Peyer's patch (tissue), 4 donors: ENCODE results near the gene CCDC197. TPM values are rescaled to one million over a fixed set of nuclear protein-coding genes. Genes with fewer than 3 reads are reported as not detected.

Source experiments
- DNase-seq, 3 donors: peaks; one replicate each; pipeline ENCODE4 v3.0.0-alpha.2; 2017 to 2019
- H3K27ac ChIP-seq, 4 donors: fragments of 200-600 bp; sonication (generic); one replicate each; pipeline ENCODE4 v1.5.1; 2016 to 2019
- H3K27me3 ChIP-seq, 2 donors: fragments of 200-600 bp; sonication (generic); one replicate each; pipeline ENCODE4 v1.5.1; 2019
- H3K36me3 ChIP-seq, 3 donors: fragments of 200-600 bp; sonication (generic); one replicate each; pipeline ENCODE4 v1.5.1; 2016 to 2019
- H3K4me1 ChIP-seq, 4 donors: fragments of 200-600 bp; sonication (generic); one replicate each; pipeline ENCODE4 v1.5.1; 2016 to 2019
- H3K4me3 ChIP-seq, 4 donors: fragments of 200-600 bp; sonication (generic); 1 replicate in 3 of 4; 2 replicates in 1 of 4; pipeline ENCODE4 v1.5.1; 2016 to 2019; ENCODE audit warnings: mild to moderate bottlenecking in 1 of 4
- H3K9me3 ChIP-seq, 4 donors: fragments of 200-600 bp; sonication (generic); one replicate each; pipeline ENCODE4 v1.5.1; 2016 to 2019; ENCODE audit warnings: mild to moderate bottlenecking in 1 of 4
- POLR2A ChIP-seq, 2 donors: fragments of 450-650 bp; IDR thresholded peaks; one replicate each; pipeline ENCODE4 v1.5.1; 2017; ENCODE audit warnings: antibody characterized with exemption in 2 of 2, mild to moderate bottlenecking in 2 of 2, moderate library complexity in 2 of 2
- total RNA-seq, 4 donors: library from RNA; depleted of rRNA; stranded (reverse); fragments of >200 nt; gene quantifications; one replicate each; pipeline ENCODE4 v1.1.0, GENCODE V29; 2016
- TF ChIP-seq, protein P1 (sequence below), 6 experiments: fragments of 450-650 bp in 4 of 6; fragments of 200-600 bp in 2 of 6; sonication (generic) in 1 of 6; IDR thresholded peaks; one replicate each; pipeline ENCODE4 v1.5.1; 2017 to 2019; ENCODE audit warnings: antibody characterized with exemption in 6 of 6, mild to moderate bottlenecking in 3 of 6, moderate library complexity in 1 of 6

The CCDC197 gene
- total RNA-seq, 4 donors from 2014 or later = not detected

DNA sequence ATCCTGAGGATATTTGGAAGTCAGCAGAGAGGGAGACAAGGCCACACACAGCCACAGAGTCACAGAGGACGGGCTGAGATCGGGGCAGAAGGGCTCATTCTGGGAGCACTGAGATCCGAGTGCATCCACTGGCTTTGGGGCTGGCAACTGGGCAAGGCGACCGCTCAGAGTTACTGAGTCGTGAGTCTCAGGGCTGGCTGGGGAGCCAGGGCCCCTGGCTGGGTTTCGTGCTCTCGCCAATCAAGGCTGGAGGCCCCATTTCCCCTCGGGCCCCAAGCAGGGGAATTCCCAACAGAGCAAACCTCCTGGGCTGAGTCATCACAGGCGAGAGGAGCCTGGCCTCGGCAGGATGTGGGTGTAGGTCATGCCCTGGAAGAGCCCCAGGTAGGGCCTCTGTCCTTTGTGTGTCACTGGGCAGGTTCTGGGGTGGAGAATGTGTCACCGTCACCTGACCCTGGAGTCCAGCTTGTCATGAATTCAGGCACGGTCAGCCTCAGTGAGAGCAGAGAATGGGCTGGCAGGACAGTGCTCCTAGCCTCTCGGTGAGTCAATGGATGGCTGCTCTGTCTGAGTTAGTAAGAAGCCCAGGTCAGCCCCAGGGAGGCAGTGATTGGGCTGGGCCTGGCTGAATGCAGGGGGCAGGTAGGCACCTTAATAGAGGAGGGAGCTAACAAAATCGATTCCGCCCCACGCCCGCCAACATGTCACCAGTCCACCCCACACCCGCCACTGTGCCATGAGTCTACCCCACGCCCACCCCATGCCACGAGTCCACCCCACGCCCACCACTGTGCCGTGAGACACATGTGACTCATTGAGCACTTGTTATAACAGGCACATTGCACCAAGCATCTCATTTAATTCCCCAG lies 37.6 kb upstream of the CCDC197 start:
- TF ChIP-seq POLR2A (IDR thresholded peaks at IDR 0.05) = no peak
- TF ChIP-seq, protein P1, sequence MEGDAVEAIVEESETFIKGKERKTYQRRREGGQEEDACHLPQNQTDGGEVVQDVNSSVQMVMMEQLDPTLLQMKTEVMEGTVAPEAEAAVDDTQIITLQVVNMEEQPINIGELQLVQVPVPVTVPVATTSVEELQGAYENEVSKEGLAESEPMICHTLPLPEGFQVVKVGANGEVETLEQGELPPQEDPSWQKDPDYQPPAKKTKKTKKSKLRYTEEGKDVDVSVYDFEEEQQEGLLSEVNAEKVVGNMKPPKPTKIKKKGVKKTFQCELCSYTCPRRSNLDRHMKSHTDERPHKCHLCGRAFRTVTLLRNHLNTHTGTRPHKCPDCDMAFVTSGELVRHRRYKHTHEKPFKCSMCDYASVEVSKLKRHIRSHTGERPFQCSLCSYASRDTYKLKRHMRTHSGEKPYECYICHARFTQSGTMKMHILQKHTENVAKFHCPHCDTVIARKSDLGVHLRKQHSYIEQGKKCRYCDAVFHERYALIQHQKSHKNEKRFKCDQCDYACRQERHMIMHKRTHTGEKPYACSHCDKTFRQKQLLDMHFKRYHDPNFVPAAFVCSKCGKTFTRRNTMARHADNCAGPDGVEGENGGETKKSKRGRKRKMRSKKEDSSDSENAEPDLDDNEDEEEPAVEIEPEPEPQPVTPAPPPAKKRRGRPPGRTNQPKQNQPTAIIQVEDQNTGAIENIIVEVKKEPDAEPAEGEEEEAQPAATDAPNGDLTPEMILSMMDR (IDR thresholded peaks at IDR 0.05) = no peak
- peak in 2 of 3 donors; percentile 91 to 94 for DNase-seq
- H3K4me3 ChIP-seq = peak overlapping the region in 1 of 4 donors; percentile 3
- no peaks in the 10 kb centered on the region for H3K27me3 ChIP-seq
- H3K4me1 ChIP-seq = peaks cover 0 to 74% (median 63%) of the 10 kb centered on the region in 4 donors
- H3K36me3 ChIP-seq = no peaks in the 10 kb centered on the region
- H3K27ac ChIP-seq = peak overlapping the region; percentile 72 to 84 (median 82)
- no peaks in the 10 kb centered on the region for H3K9me3 ChIP-seq

DNA sequence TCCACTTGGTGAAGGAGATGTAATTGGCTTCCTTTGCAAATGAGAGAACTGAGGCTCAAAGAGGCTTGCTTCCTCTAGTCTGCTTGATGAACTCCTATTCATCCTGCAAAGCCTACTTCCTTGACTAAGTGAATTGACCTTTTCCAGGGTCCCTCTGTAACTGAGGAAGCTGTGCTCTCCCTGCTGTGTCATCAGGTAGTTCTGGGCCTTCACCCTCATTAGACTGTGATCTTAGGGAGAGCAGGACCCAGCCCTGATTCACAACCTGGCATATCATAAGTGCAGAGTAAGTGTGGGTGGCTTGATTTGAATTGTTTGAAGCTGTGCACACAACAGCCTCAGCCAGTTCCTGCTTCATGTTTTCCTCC lies 37.0 kb upstream of the CCDC197 start:
- Histone ChIP-seq H3K4me1 (peaks cover 0 to 77% (median 61%) of the 10 kb centered on the region in 4 donors), H3K36me3 (no peaks in the 10 kb centered on the region)

DNA sequence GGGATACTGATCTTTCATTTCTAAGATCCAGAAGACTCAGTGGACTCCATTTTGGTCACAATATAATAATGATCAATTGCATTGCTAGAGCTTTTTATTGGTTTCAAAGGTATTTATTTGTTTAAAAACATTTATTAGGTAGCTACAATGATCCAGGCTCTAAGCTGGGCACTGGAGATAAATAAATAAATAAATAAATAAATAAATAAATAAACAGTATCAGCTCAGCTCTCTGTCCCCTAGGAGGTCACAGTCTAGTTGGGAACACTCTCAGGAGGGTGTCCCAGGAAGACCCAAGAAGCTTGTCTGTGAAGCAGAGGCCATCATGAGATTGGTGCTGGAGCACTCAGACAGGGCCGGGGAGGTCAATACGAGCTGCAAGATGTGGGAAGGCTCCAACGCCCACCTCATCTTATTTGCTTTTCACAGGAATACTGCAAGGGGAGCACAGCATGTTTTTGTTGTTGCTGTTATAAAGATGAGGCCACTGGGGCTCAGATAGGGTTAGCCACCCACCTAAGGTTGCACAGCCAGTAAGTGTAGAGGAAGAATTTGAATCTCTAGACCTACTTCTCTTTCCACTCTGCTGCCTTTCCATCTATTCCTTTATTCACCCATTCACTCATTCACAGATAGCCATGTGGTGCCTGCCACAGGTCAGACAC lies 36.2 kb upstream of the CCDC197 start:
- Histone ChIP-seq H3K27ac (peak overlapping the region; percentile 29 to 84 (median 77)), H3K4me1 (peaks cover 0 to 72% (median 62%) of the 10 kb centered on the region in 4 donors), H3K36me3 (no peaks in the 10 kb centered on the region), H3K9me3 (no peaks in the 10 kb centered on the region), H3K4me3 (no peak overlapping the region), H3K27me3 (no peaks in the 10 kb centered on the region)
- no peak for TF ChIP-seq POLR2A (IDR thresholded peaks at IDR 0.05)
- TF ChIP-seq, protein P1 (IDR thresholded peaks at IDR 0.05) = no peak
- DNase-seq = no peak

More for the DNA sequence above, 37.0 kb upstream of the CCDC197 start:
- DNase-seq = no peak
- Histone ChIP-seq H3K27me3 (no peaks in the 10 kb centered on the region), H3K27ac (peak overlapping the region; percentile 72 to 84 (median 82)), H3K4me3 (no peak overlapping the region), H3K9me3 (no peaks in the 10 kb centered on the region)
- TF ChIP-seq, protein P1 (IDR thresholded peaks at IDR 0.05) = no peak
- no peak for TF ChIP-seq POLR2A (IDR thresholded peaks at IDR 0.05)

DNA sequence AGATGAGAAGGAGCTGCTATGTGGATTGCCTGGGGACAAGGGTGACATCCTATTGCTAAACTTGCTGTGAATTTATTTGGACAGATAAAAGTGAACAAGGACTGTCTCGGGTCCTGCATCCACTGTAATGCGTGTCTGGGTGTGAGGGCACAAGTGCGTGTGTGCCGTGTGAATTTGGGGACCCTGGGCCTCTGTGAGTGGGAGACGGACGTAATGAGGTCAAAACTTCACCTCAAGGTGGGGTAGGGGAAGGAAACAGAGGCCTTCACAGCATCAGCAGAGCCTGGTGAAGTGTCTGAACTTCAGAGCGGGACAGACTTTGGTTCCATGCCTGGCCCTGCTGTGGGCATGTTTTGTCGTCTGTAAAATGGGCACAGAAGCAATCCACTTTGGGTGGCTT lies 35.5 kb upstream of the CCDC197 start:
- Histone ChIP-seq H3K4me1 (peaks cover 0 to 70% (median 58%) of the 10 kb centered on the region in 4 donors), H3K36me3 (no peaks in the 10 kb centered on the region), H3K9me3 (no peaks in the 10 kb centered on the region), H3K27ac (peak overlapping the region; percentile 29 to 84 (median 77)), H3K27me3 (no peaks in the 10 kb centered on the region), H3K4me3 (no peak overlapping the region)
- TF ChIP-seq, protein P1 (IDR thresholded peaks at IDR 0.05) = no peak
- no peak for TF ChIP-seq POLR2A (IDR thresholded peaks at IDR 0.05)
- DNase-seq = no peak

DNA sequence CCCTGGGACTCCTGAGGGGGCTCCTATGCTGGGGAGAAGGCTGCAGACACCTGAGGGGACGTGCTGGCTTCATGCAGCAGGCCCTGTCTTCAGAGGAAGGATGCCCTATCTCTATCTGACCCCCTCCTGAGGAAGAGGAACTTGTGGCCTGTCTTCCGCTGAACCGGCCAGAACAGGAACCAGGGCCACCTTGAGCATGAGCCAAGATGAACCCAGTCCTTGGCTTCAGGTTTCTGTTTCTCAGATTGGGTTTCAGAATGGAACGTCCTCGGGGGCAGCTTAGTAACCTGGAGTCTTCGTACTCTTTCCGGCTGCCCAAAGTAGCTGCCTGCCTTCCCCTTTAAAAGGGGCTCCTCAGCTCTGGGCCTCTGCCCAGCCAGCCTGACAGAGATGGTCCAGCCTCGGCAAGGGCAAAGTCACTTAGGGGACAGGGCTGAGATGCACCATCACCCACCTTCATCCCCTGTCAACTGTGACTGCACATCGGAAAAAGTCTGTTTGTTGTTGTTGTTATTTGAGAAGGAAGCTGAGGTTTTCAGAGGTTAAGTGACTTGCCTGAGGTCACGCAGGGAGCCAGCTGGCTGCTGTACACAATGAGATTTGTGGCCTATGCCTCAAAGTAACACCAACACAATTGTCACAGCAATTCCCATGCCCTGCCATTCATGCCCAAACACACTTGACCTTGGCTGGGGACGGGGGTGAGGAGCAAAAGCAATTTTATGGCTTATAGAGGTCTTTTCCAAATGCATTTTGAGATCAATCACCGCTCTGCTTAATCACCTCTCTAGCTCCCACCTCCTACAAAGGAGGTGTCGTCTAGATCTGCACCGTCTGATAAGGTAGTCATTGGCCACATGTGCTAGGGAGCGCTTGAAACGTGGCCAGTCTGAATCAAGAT lies 34.1 kb upstream of the CCDC197 start:
- Histone ChIP-seq H3K36me3 (no peaks in the 10 kb centered on the region), H3K9me3 (no peaks in the 10 kb centered on the region), H3K4me1 (peaks cover 0 to 69% (median 54%) of the 10 kb centered on the region in 4 donors), H3K4me3 (peak overlapping the region in 1 of 4 donors; percentile 7), H3K27me3 (no peaks in the 10 kb centered on the region), H3K27ac (peak overlapping the region; percentile 76 to 86 (median 84))
- DNase-seq = peak in 2 of 3 donors; percentile 85 to 92
- TF ChIP-seq, protein P1 (IDR thresholded peaks at IDR 0.05) = no peak
- no peak for TF ChIP-seq POLR2A (IDR thresholded peaks at IDR 0.05)
